ENCODE measurements around the gene DDIT4.

DNA sequence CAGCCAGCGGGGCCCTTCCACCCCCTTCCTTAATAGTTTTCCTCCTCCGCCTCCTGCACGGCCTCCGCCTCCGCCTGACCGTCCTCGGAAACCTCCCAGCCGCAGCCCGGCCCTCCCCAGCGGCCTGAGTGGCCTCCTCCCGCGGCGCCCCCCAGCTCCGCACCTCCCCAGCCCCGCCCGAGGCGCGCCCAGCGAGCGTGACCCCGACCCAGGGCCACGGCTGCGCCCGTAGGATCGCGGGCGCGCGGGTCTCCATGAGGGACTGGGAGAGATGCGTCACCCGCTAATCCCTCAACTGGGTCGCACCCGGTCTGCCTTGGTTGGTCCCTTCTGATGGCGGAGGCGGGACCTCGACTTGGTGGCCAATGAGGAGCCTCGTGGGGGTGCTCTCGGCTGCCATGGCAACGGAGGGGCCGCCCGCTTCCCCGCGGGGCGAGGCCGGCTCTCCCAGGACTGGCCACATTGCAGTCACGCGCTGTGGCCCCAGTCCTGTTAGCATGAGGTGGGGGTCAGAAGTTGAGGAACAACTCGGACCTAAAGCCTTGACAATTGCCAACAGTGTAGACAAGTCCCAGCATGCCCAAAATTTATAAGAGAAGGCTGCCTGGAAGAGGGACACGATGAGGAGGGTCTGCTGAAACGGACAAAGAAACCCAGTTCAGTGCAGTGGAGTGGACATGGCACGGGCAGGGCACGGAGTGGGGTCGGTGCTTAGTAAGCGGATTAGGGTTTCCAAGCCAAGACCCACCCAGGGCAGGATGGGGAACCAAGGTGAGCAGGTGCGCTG lies 24.3 kb downstream of the DDIT4 start:
- TF ChIP-seq, protein P1, sequence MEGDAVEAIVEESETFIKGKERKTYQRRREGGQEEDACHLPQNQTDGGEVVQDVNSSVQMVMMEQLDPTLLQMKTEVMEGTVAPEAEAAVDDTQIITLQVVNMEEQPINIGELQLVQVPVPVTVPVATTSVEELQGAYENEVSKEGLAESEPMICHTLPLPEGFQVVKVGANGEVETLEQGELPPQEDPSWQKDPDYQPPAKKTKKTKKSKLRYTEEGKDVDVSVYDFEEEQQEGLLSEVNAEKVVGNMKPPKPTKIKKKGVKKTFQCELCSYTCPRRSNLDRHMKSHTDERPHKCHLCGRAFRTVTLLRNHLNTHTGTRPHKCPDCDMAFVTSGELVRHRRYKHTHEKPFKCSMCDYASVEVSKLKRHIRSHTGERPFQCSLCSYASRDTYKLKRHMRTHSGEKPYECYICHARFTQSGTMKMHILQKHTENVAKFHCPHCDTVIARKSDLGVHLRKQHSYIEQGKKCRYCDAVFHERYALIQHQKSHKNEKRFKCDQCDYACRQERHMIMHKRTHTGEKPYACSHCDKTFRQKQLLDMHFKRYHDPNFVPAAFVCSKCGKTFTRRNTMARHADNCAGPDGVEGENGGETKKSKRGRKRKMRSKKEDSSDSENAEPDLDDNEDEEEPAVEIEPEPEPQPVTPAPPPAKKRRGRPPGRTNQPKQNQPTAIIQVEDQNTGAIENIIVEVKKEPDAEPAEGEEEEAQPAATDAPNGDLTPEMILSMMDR (IDR thresholded peaks at IDR 0.05; ENCODE audit: poor library complexity, severe bottlenecking) = no peak
- TF ChIP-seq SMC3 (conservative IDR thresholded peaks at IDR 0.05; ENCODE audit: poor library complexity) (peak; percentile 54), EP300 (conservative IDR thresholded peaks at IDR 0.05; ENCODE audit: poor library complexity, severe bottlenecking) (no peak)

Data from neural cell (in vitro differentiated cells).